ENCODE data around the gene VPS39. TPM values are rescaled to one million over a fixed set of nuclear protein-coding genes. Genes with fewer than 3 reads are reported as not detected.

The VPS39 gene
- total and polyA plus RNA-seq, 2 of the 8 experiments (the other 6 are each of a cell fraction or from before 2014, with no cell fraction given): 34.4 to 36.6 TPM

DNA sequence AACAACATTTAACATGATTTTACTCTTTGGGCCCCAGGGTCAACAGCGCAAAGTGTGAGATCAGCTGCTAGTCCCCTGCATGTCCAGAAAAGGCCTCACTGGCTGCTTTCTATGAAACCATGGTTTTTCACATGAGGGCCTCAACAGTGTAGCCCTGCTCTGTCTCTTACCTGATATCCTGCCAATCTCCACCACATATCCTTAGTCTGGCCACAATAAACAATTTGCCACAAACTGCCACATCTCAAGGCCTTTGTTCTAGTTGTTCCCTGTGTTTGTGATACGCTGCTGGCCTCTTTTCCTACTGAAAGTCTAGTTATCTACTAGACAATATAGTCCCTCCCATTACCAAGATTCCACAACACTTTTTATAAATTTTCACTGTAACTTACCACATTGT, 17.7 kb downstream of the VPS39 start:
- Histone ChIP-seq H2AFZ (ENCODE audit: low read length) (no peak overlapping the region), H3K4me3 (ENCODE audit: extremely low read depth in 1 of 4, insufficient read depth in 2 of 4, low read depth in 3 of 4, low read length in 4 of 4) (no peak overlapping the region), H3K18ac (ENCODE audit: extremely low read depth, low read length) (no peak overlapping the region), H3K23ac (ENCODE audit: insufficient read length) (no peak overlapping the region), H3K23me2 (ENCODE audit: low read depth, low read length) (no peaks in the 10 kb centered on the region), H4K20me1 (replicated peaks in 1 of 2; ENCODE audit: control insufficient read depth in 1 of 2, insufficient read depth in 2 of 2, low read length in 2 of 2) (peaks cover 0 to 6% of the 10 kb centered on the region in 2 experiments), H2BK15ac (ENCODE audit: low read length) (no peak overlapping the region), H3K14ac (ENCODE audit: insufficient read length) (no peak overlapping the region), H3K79me1 (ENCODE audit: low read depth, low read length) (no peaks in the 10 kb centered on the region), H3K56ac (replicated peaks; ENCODE audit: insufficient read length, low read depth, low read length) (no peak overlapping the region), H2BK5ac (ENCODE audit: low read depth, low read length) (no peak overlapping the region), H2BK20ac (ENCODE audit: low read length) (no peak overlapping the region), H4K5ac (ENCODE audit: insufficient read length, low read depth, low read length) (no peak overlapping the region), H3K4me1 (replicated peaks in 1 of 4; ENCODE audit: control insufficient read depth in 3 of 4, insufficient read depth in 4 of 4, low read length in 3 of 4) (no peaks in the 10 kb centered on the region), H3K79me2 (ENCODE audit: control insufficient read depth in 1 of 2, insufficient read depth in 2 of 2, low read length in 2 of 2) (no peaks in the 10 kb centered on the region), H4K91ac (replicated peaks; ENCODE audit: insufficient read length, low read length) (no peak overlapping the region), H2BK12ac (ENCODE audit: low read depth, low read length) (no peak overlapping the region), H3K9me3 (ENCODE audit: insufficient read depth in 2 of 2, low read depth in 1 of 2, low read length in 1 of 2) (no peaks in the 10 kb centered on the region), H3K36me3 (ENCODE audit: control insufficient read depth in 2 of 4, insufficient read depth in 4 of 4, low read length in 3 of 4) (peaks cover 0 to 33% (median 13%) of the 10 kb centered on the region in 4 experiments; a peak in 5 of 8 replicates), H2AK5ac (ENCODE audit: low read depth, low read length) (no peak overlapping the region), H3K27me3 (replicated peaks in 1 of 4; ENCODE audit: control insufficient read depth in 3 of 4, extremely low read depth in 1 of 4, insufficient read depth in 3 of 4, low read length in 3 of 4) (no peaks in the 10 kb centered on the region), H4K8ac (ENCODE audit: extremely low read depth, insufficient read depth, low read length) (no peak overlapping the region), H2BK120ac (replicated peaks; ENCODE audit: low read depth, low read length) (no peak overlapping the region), H3K4ac (replicated peaks; ENCODE audit: insufficient read length, low read depth, low read length) (no peak overlapping the region), H3K4me2 (ENCODE audit: insufficient read depth in 1 of 2, low read depth in 2 of 2, low read length in 2 of 2) (no peak overlapping the region), H3K27ac (ENCODE audit: low read depth, low read length) (no peak overlapping the region), H3K9ac (replicated peaks in 1 of 4; ENCODE audit: extremely low read depth in 1 of 4, low read depth in 3 of 4, low read length in 3 of 4) (no peak overlapping the region)
- DNase-seq (ENCODE audit: low read depth in 1 of 2, low spot score in 2 of 2) (no peak), FAIRE-seq (no peak)
- ChIA-PET CTCF (ENCODE audit: partially characterized antibody) (no interaction called here), POLR2A (ENCODE audit: partially characterized antibody) (no interaction called here)
- 90% methylated on average over 2 of the region's 2 CpGs; no CpG with 5 or more reads in 1 of the 2 experiments for WGBS, 2 experiments (ENCODE audit: extremely low coverage in 1 of 2, insufficient coverage in 1 of 2, insufficient read length in 1 of 2, insufficient replicate concordance in 2 of 2, low coverage in 1 of 2, low lambda C conversion rate in 2 of 2, missing lambda C conversion rate in 1 of 2)
- TF ChIP-seq NRF1 (IDR thresholded peaks at IDR 0.05; ENCODE audit: low read depth, low read length) (no peak), TAF7 (optimal IDR thresholded peaks at IDR 0.05; ENCODE audit: borderline replicate concordance, low read depth, low read length) (no peak), SAP30 (IDR thresholded peaks at IDR 0.05; ENCODE audit: insufficient read depth, insufficient replicate concordance, low read length) (no peak), EGR1 (IDR thresholded peaks at IDR 0.05; ENCODE audit: borderline replicate concordance, low read depth, low read length) (no peak), HDAC6 (IDR thresholded peaks at IDR 0.05; ENCODE audit: low read depth, low read length) (no peak), SIX5 (IDR thresholded peaks at IDR 0.05; ENCODE audit: low read depth, low read length) (no peak), HDAC2 (IDR thresholded peaks at IDR 0.05; ENCODE audit: borderline replicate concordance in 1 of 2, low read depth in 2 of 2, low read length in 2 of 2) (no peak), SP1 (IDR thresholded peaks at IDR 0.05; ENCODE audit: low read depth, low read length) (no peak), RFX5 (IDR thresholded peaks at IDR 0.05; ENCODE audit: borderline replicate concordance, low read depth, low read length) (no peak), CHD2 (IDR thresholded peaks at IDR 0.05; ENCODE audit: low read length) (no peak), ZNF274 (IDR thresholded peaks at IDR 0.05; ENCODE audit: borderline replicate concordance, extremely low read depth, low read length) (no peak)
